Upper lobe of right lung (tissue), 1 donor: ENCODE data around the gene NUCB1. TPM values are rescaled to one million over a fixed set of nuclear protein-coding genes. Genes with fewer than 3 reads are reported as not detected.
"Not testable (repeated sequence)": the region's sequence is repeated elsewhere in the genome, so short reads cannot be mapped to it uniquely, and the experiment has no call there.

ENCODE experiments used
- ATAC-seq: fragments of 200-7000 bp; cut with Tn5 transposase; one replicate; pipeline ENCODE4 v1.9.1; 2020; ENCODE audit warnings: mild to moderate bottlenecking, moderate library complexity
- DNase-seq: peaks from one replicate; pipeline ENCODE4 v3.0.0-alpha.2; 2020
- H3K27ac ChIP-seq: fragments of 200-600 bp; one replicate; pipeline ENCODE4 v1.8.0; 2022
- H3K27me3 ChIP-seq: fragments of 200-600 bp; one replicate; pipeline ENCODE4 v1.8.0; 2022; ENCODE audit warnings: mild to moderate bottlenecking
- H3K36me3 ChIP-seq: fragments of 200-600 bp; one replicate; pipeline ENCODE4 v1.8.0; 2022
- H3K4me1 ChIP-seq: fragments of 200-600 bp; one replicate; pipeline ENCODE4 v1.8.0; 2022
- H3K4me3 ChIP-seq: fragments of 200-600 bp; one replicate; pipeline ENCODE4 v1.8.0; 2022; ENCODE audit warnings: mild to moderate bottlenecking
- H3K9me3 ChIP-seq: fragments of 200-600 bp; one replicate; pipeline ENCODE4 v1.8.0; 2022
- CTCF ChIP-seq: fragments of 200-600 bp; IDR thresholded peaks from one replicate; pipeline ENCODE4 v1.8.0; 2022; ENCODE audit warnings: antibody characterized with exemption
- intact Hi-C: fragments of 100-400 bp; cut with DNase I; formaldehyde crosslinking; loops from one replicate; pipeline ENCODE4 v1.11.0; 2022
- total RNA-seq: library from RNA; stranded (reverse); fragmentation: NEBNext Ultra II Directional; extraction: Animal tissue kit (Norgen Biotek cat#: 25700); gene quantifications from one replicate; pipeline ENCODE4 v1.2.1, GENCODE V29; 2021
- donor health status: DM: no; HTN: yes; CAD: no; lungs with severe emphysema.

Gene NUCB1
- total RNA-seq, 1 donor from 2014 or later = 287 TPM

- no peak overlapping the region for H3K27ac ChIP-seq
- ATAC-seq (no peak), DNase-seq (no peak)
- peaks cover 86% of the 10 kb centered on the region for H3K36me3 ChIP-seq
- no peaks in the 10 kb centered on the region for H3K9me3 ChIP-seq
- H3K27me3 ChIP-seq = no peaks in the 10 kb centered on the region
- TF ChIP-seq CTCF = no peak
- no peak overlapping the region for H3K4me3 ChIP-seq
- intact Hi-C loops = no loop called here
- no peaks in the 10 kb centered on the region for H3K4me1 ChIP-seq
Observed at GRCh38 chr19:48918071-48918470, 18.0 kb downstream of the NUCB1 start.

- no peak overlapping the region for H3K4me3 ChIP-seq
- H3K36me3 ChIP-seq = peaks cover 81% of the 10 kb centered on the region
- intact Hi-C loops = no loop called here
- no peak overlapping the region for H3K27ac ChIP-seq
- no peaks in the 10 kb centered on the region for H3K27me3 ChIP-seq
- DNase-seq (no peak), ATAC-seq (peak; percentile 21)
- no peaks in the 10 kb centered on the region for H3K9me3 ChIP-seq
- no peaks in the 10 kb centered on the region for H3K4me1 ChIP-seq
- no peak for TF ChIP-seq CTCF
Observed at GRCh38 chr19:48918801-48919247, 18.7 kb downstream of the NUCB1 start.

GRCh38 chr19:48919271-48919670 is 19.2 kb downstream of the NUCB1 start:
- H3K27ac ChIP-seq, DNase-seq, H3K4me1 ChIP-seq, H3K9me3 ChIP-seq, H3K27me3 ChIP-seq, intact Hi-C loops, H3K4me3 ChIP-seq, ATAC-seq: not testable (repeated sequence)
- peaks cover 76% of the 10 kb centered on the region for H3K36me3 ChIP-seq

GRCh38 chr19:48920949-48921348 is 20.8 kb downstream of the NUCB1 start:
- no peaks in the 10 kb centered on the region for H3K9me3 ChIP-seq
- TF ChIP-seq CTCF = no peak
- no peaks in the 10 kb centered on the region for H3K4me1 ChIP-seq
- intact Hi-C loops = no loop called here
- no peak for ATAC-seq
- peaks cover 59% of the 10 kb centered on the region for H3K36me3 ChIP-seq
- no peak overlapping the region for H3K4me3 ChIP-seq
- no peak overlapping the region for H3K27ac ChIP-seq
- no peak for DNase-seq
- H3K27me3 ChIP-seq = no peaks in the 10 kb centered on the region

- no peak overlapping the region for H3K4me3 ChIP-seq
- no peak overlapping the region for H3K27ac ChIP-seq
- no peaks in the 10 kb centered on the region for H3K27me3 ChIP-seq
- intact Hi-C loops = no loop called here
- TF ChIP-seq CTCF = no peak
- DNase-seq (no peak), ATAC-seq (no peak)
- H3K9me3 ChIP-seq = no peaks in the 10 kb centered on the region
- peaks cover 3% of the 10 kb centered on the region for H3K4me1 ChIP-seq
- H3K36me3 ChIP-seq = peaks cover 52% of the 10 kb centered on the region
Observed at GRCh38 chr19:48921721-48922500, 21.8 kb downstream of the NUCB1 start.

GRCh38 chr19:48922548-48923490 is 22.7 kb downstream of the NUCB1 start:
- Histone ChIP-seq H3K27me3 (no peaks in the 10 kb centered on the region), H3K36me3 (peaks cover 51% of the 10 kb centered on the region), H3K4me1 (peaks cover 6% of the 10 kb centered on the region), H3K27ac (no peak overlapping the region), H3K9me3 (no peaks in the 10 kb centered on the region), H3K4me3 (no peak overlapping the region)
- TF ChIP-seq CTCF = no peak
- ATAC-seq (no peak), DNase-seq (no peak)
- intact Hi-C loops = no loop called here
